TTC549 (cell line): ENCODE data around the gene ANKRD12.
"Not testable (repeated sequence)": the region's sequence is repeated elsewhere in the genome, so short reads cannot be mapped to it uniquely, and the experiment has no call there.

ENCODE experiments used
- FAIRE-seq: peaks from 2 replicates; lab custom pipeline; 2012; peaks lifted over from hg19 to GRCh38; lab: Jason Lieb, UNC

ANKRD12 gene

GRCh38 chr18:9147440-9148202 lies 11.0 kb downstream of the ANKRD12 start:
- peak; percentile 90 for FAIRE-seq

GRCh38 chr18:9148203-9148552 lies 11.6 kb downstream of the ANKRD12 start:
- FAIRE-seq, result peak; percentile 45

GRCh38 chr18:9150121-9150520 lies 13.5 kb downstream of the ANKRD12 start:
- no peak for FAIRE-seq

GRCh38 chr18:9153256-9153655 lies 16.7 kb downstream of the ANKRD12 start:
- no peak for FAIRE-seq

GRCh38 chr18:9156604-9157249 lies 20.1 kb downstream of the ANKRD12 start:
- FAIRE-seq, result no peak

GRCh38 chr18:9157806-9158205 lies 21.2 kb downstream of the ANKRD12 start:
- no peak for FAIRE-seq

- no peak for FAIRE-seq
Observed at GRCh38 chr18:9160014-9160413, 23.4 kb downstream of the ANKRD12 start.

GRCh38 chr18:9162663-9163062 lies 26.1 kb downstream of the ANKRD12 start:
- not testable (repeated sequence) for FAIRE-seq

GRCh38 chr18:9164149-9164548 lies 27.6 kb downstream of the ANKRD12 start:
- not testable (repeated sequence) for FAIRE-seq

GRCh38 chr18:9165883-9166282 lies 29.3 kb downstream of the ANKRD12 start:
- not testable (repeated sequence) for FAIRE-seq

- FAIRE-seq, result not testable (repeated sequence)
Observed at GRCh38 chr18:9169515-9169914, 32.9 kb downstream of the ANKRD12 start.

GRCh38 chr18:9171919-9172318 lies 35.3 kb downstream of the ANKRD12 start:
- not testable (repeated sequence) for FAIRE-seq

GRCh38 chr18:9172506-9173127 lies 36.0 kb downstream of the ANKRD12 start:
- no peak for FAIRE-seq

- FAIRE-seq, result no peak
Observed at GRCh38 chr18:9173770-9174233, 37.2 kb downstream of the ANKRD12 start.

- FAIRE-seq, result no peak
Observed at GRCh38 chr18:9174302-9174701, 37.7 kb downstream of the ANKRD12 start.

- no peak for FAIRE-seq
Observed at GRCh38 chr18:9175115-9175514, 38.5 kb downstream of the ANKRD12 start.

- no peak for FAIRE-seq
Observed at GRCh38 chr18:9177031-9177430, 40.5 kb downstream of the ANKRD12 start.

- FAIRE-seq, result no peak
Observed at GRCh38 chr18:9177466-9177865, 40.9 kb downstream of the ANKRD12 start.

GRCh38 chr18:9178557-9178956 lies 42.0 kb downstream of the ANKRD12 start:
- FAIRE-seq, result no peak

GRCh38 chr18:9181275-9181674 lies 44.7 kb downstream of the ANKRD12 start:
- no peak for FAIRE-seq

- no peak for FAIRE-seq
Observed at GRCh38 chr18:9182852-9183399, 46.3 kb downstream of the ANKRD12 start.

- no peak for FAIRE-seq
Observed at GRCh38 chr18:9184998-9185613, 48.5 kb downstream of the ANKRD12 start.
